Testis (tissue), 2 donors: ENCODE measurements around the gene LRRC4C.

Experiments used
- CTCF ChIP-seq, 3 experiments: fragments of 450-650 bp in 2 of 3; fragments of 200-600 bp in 1 of 3; sonication (generic) in 1 of 3; IDR thresholded peaks; one replicate each; pipeline ENCODE4 v1.5.1; 2016 to 2019; ENCODE audit warnings: antibody characterized with exemption in 3 of 3, mild to moderate bottlenecking in 2 of 3, moderate library complexity in 1 of 3
- POLR2A ChIP-seq: fragments of 450-650 bp; IDR thresholded peaks from one replicate; pipeline ENCODE4 v1.6.1; 2017; ENCODE audit warnings: antibody characterized with exemption, mild to moderate bottlenecking, moderate library complexity

- no peak for TF ChIP-seq CTCF (IDR thresholded peaks at IDR 0.05)
- no peak for TF ChIP-seq POLR2A
Observed at GRCh38 chr11:40302669-40303068, 1156.8 kb downstream of the LRRC4C start.
